Calu3 (cell line): ENCODE measurements around the gene LEF1. TPM values are rescaled to one million over a fixed set of nuclear protein-coding genes. Genes with fewer than 3 reads are reported as not detected.

Experiments used
- BruUV-seq: library from RNA; stranded (reverse); fragments of 400-500 nt; replicated peaks from 2 replicates; lab custom pipeline; 2021; lab: Mats Ljungman, UMichigan
- CTCF ChIA-PET: fragments of 300-600 bp; sonication (Branson Sonifier 250); formaldehyde crosslinking; loops from one replicate; lab custom pipeline; 2022; ENCODE audit warnings: antibody characterized with exemption; lab: Charles Lee
- DNase-seq: peaks from one replicate; pipeline ENCODE4 v3.0.0; 2022
- H3K27ac Mint-ChIP-seq: one replicate; pipeline ENCODE4 v1.8.0; 2022; ENCODE audit warnings: mixed read lengths; ENCODE audit not compliant: unreplicated experiment
- H3K27me3 Mint-ChIP-seq: one replicate; pipeline ENCODE4 v1.8.0; 2022; ENCODE audit warnings: mixed read lengths; ENCODE audit not compliant: unreplicated experiment
- H3K36me3 Mint-ChIP-seq: one replicate; pipeline ENCODE4 v1.8.0; 2022; ENCODE audit warnings: mild to moderate bottlenecking, moderate library complexity, mixed read lengths; ENCODE audit not compliant: insufficient read depth, unreplicated experiment
- H3K4me1 Mint-ChIP-seq: one replicate; pipeline ENCODE4 v1.8.0; 2022; ENCODE audit warnings: mild to moderate bottlenecking, low read depth, mixed read lengths; ENCODE audit not compliant: unreplicated experiment
- H3K4me3 Mint-ChIP-seq: one replicate; pipeline ENCODE4 v1.8.0; 2022; ENCODE audit warnings: mild to moderate bottlenecking, low read depth, moderate library complexity, mixed read lengths; ENCODE audit not compliant: unreplicated experiment
- H3K9me3 Mint-ChIP-seq: one replicate; pipeline ENCODE4 v1.8.0; 2022; ENCODE audit warnings: low read depth, mixed read lengths; ENCODE audit not compliant: unreplicated experiment
- CTCF ChIP-seq: fragments of 200-600 bp; IDR thresholded peaks from one replicate; pipeline ENCODE4 v1.8.0; 2022; ENCODE audit warnings: antibody characterized with exemption; ENCODE audit not compliant: unreplicated experiment
- intact Hi-C: fragments of 100-400 bp; cut with micrococcal nuclease; formaldehyde crosslinking; loops from one replicate; pipeline ENCODE4 v1.10.0; 2022; ENCODE audit not compliant: unreplicated experiment
- total RNA-seq: library from RNA; stranded (reverse); gene quantifications from 2 replicates; pipeline ENCODE4 v1.2.3, GENCODE V29; 2022

Gene LEF1
- total RNA-seq, 1 experiment from 2014 or later: not detected

GRCh38 chr4:108193886-108194672 lies 25.3 kb upstream of the LEF1 start:
- Mint-ChIP-seq H3K36me3 (no peaks in the 10 kb centered on the region), H3K27me3 (peaks cover 13% of the 10 kb centered on the region), H3K4me3 (no peak overlapping the region), H3K4me1 (no peaks in the 10 kb centered on the region), H3K9me3 (no peaks in the 10 kb centered on the region), H3K27ac (no peak overlapping the region)
- no peak for DNase-seq
- no TSS peak for BruUV-seq
- no peak for TF ChIP-seq CTCF
- CTCF ChIA-PET: no interaction called here
- intact Hi-C loops: no loop called here

- Mint-ChIP-seq H3K36me3 (no peaks in the 10 kb centered on the region), H3K27ac (no peak overlapping the region), H3K4me3 (no peak overlapping the region), H3K4me1 (no peaks in the 10 kb centered on the region), H3K27me3 (peaks cover 13% of the 10 kb centered on the region), H3K9me3 (no peaks in the 10 kb centered on the region)
- CTCF ChIA-PET: no interaction called here
- intact Hi-C loops: no loop called here
- DNase-seq: no peak
- BruUV-seq: no TSS peak
- no peak for TF ChIP-seq CTCF
Measured at GRCh38 chr4:108192935-108193334, 24.2 kb upstream of the LEF1 start.

- Mint-ChIP-seq H3K27ac (no peak overlapping the region), H3K4me3 (no peak overlapping the region), H3K36me3 (no peaks in the 10 kb centered on the region), H3K27me3 (peaks cover 13% of the 10 kb centered on the region), H3K9me3 (no peaks in the 10 kb centered on the region), H3K4me1 (no peaks in the 10 kb centered on the region)
- BruUV-seq: no TSS peak
- no peak for TF ChIP-seq CTCF
- CTCF ChIA-PET: no interaction called here
- intact Hi-C loops: no loop called here
- DNase-seq: no peak
Measured at GRCh38 chr4:108192056-108192455, 23.3 kb upstream of the LEF1 start.

- Mint-ChIP-seq H3K9me3 (no peaks in the 10 kb centered on the region), H3K4me3 (no peak overlapping the region), H3K27me3 (peaks cover 13% of the 10 kb centered on the region), H3K36me3 (no peaks in the 10 kb centered on the region), H3K4me1 (no peaks in the 10 kb centered on the region), H3K27ac (no peak overlapping the region)
- BruUV-seq: no TSS peak
- CTCF ChIA-PET: no interaction called here
- no peak for TF ChIP-seq CTCF
- DNase-seq: no peak
- intact Hi-C loops: no loop called here
Measured at GRCh38 chr4:108191269-108191914, 22.7 kb upstream of the LEF1 start.
